Measurements from ENCODE around the gene WDR81.

DNA sequence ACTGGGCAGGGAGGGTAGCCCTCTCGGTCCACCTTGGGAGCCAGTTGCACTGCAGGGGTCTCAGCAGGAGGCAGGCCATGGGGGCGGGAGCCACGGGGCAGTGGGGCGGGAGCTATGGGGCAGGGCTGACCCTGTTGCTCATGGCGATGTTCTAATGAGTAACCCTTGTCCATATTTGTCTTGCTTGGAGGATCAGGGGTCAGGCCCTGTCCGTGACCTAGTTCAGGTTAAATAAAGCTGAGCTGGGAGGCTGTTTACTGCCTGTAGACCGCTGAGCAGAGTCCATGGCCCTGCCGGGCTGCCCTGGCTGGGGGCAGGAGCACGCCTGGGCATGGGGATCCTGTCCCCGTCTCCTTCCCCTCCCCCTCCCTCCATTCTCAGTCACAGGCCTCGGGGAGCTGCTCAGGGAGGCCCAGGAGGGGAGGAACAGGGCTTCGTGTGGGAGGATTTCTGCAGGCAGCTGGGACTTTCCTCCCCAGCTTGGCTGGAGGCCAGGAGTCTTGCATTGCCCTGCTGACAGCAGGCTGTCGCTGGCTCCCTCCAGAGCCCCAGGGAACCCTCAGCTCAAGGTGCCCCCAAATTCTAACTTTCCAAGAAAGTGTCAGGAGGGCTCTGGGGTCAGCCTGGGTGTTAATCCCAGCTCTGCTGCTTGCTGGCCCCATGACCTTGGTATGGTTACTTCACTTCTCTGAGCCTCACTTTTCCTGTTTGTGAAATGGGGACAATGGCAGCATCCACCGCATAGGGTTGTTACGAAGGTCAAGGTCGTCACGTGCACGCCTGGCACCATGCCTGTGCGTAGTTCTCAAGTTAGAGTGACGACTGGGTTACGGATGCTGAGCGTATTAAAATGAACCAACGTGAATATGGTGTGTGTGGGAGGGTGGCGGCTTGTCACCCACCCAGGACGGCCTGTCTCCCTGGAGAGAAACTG, 12.1 kb downstream of the WDR81 start:
- no peak for TF ChIP-seq POLR2A (IDR thresholded peaks at IDR 0.05)
- TF ChIP-seq, protein P1, sequence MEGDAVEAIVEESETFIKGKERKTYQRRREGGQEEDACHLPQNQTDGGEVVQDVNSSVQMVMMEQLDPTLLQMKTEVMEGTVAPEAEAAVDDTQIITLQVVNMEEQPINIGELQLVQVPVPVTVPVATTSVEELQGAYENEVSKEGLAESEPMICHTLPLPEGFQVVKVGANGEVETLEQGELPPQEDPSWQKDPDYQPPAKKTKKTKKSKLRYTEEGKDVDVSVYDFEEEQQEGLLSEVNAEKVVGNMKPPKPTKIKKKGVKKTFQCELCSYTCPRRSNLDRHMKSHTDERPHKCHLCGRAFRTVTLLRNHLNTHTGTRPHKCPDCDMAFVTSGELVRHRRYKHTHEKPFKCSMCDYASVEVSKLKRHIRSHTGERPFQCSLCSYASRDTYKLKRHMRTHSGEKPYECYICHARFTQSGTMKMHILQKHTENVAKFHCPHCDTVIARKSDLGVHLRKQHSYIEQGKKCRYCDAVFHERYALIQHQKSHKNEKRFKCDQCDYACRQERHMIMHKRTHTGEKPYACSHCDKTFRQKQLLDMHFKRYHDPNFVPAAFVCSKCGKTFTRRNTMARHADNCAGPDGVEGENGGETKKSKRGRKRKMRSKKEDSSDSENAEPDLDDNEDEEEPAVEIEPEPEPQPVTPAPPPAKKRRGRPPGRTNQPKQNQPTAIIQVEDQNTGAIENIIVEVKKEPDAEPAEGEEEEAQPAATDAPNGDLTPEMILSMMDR (IDR thresholded peaks at IDR 0.05): no peak

Measured in Peyer's patch (tissue), 4 donors.